CD8-positive, alpha-beta memory T cell (primary cell): ENCODE data around the gene PIWIL1. TPM values are rescaled to one million over a fixed set of nuclear protein-coding genes. Genes with fewer than 3 reads are reported as not detected.

Experiments used
- polyA plus RNA-seq: library from polyadenylated mRNA; unstranded; fragments of 300-500 nt; fragmentation: Illumina TruSeq; gene quantifications from one replicate; pipeline ENCODE4 v1.2.3, GENCODE V29; 2021
- total RNA-seq, 2 experiments: library from RNA; stranded (reverse); gene quantifications; one replicate each; pipeline ENCODE4 v1.2.3, GENCODE V29; 2021

PIWIL1 gene
- total and polyA plus RNA-seq, 3 experiments from 2014 or later = not detected

Other genes with a start within 250 kb of the PIWIL1 start
- not detected for gene FZD10, start 175.4 kb upstream of the PIWIL1 start, total RNA-seq
- gene FZD10, start 175.4 kb upstream of the PIWIL1 start, polyA plus RNA-seq = not detected